ENCODE measurements around the gene CCDC61.
A peak's percentile ranks its signal among the peaks of the same experiment; 100 is the strongest.

The CCDC61 gene

GRCh38 chr19:45972947-45973540 lies 22.2 kb upstream of the CCDC61 start:
- DNase-seq (ENCODE audit: low read depth, low spot score), result no peak
- no peak overlapping the region for H3K4me3 ChIP-seq (ENCODE audit: low read length)

- H3K4me3 ChIP-seq (ENCODE audit: low read length), result no peak within 1 kb of the TSS
- no peak for DNase-seq (ENCODE audit: low read depth, low spot score)
Measured at GRCh38 chr19:45973553-45974338, 21.5 kb upstream of the CCDC61 start, which contains the start of gene NOVA2. NOVA2 (minus strand) TSS chr19:45973865; CDS start chr19:45973351, 514 bp downstream.

- no peak for DNase-seq (ENCODE audit: low read depth, low spot score)
- no peak overlapping the region for H3K4me3 ChIP-seq (ENCODE audit: low read length)
Measured at GRCh38 chr19:45975306-45976070, 19.8 kb upstream of the CCDC61 start.

- no peak for DNase-seq (ENCODE audit: low read depth, low spot score)
Measured at GRCh38 chr19:45976178-45976577, 19.1 kb upstream of the CCDC61 start.

GRCh38 chr19:45978156-45978555 lies 17.1 kb upstream of the CCDC61 start:
- H3K4me3 ChIP-seq (ENCODE audit: low read length), result no peak overlapping the region
- DNase-seq (ENCODE audit: low read depth, low spot score), result no peak

More at GRCh38 chr19:45976178-45976577, 19.1 kb upstream of the CCDC61 start:
- no peak overlapping the region for H3K4me3 ChIP-seq (ENCODE audit: low read length)

GRCh38 chr19:45981350-45981749 lies 13.9 kb upstream of the CCDC61 start:
- no peak overlapping the region for H3K4me3 ChIP-seq (ENCODE audit: low read length)
- no peak for DNase-seq (ENCODE audit: low read depth, low spot score)

- H3K4me3 ChIP-seq (ENCODE audit: low read length), result no peak overlapping the region
- DNase-seq (ENCODE audit: low read depth, low spot score), result no peak
Measured at GRCh38 chr19:45985321-45985720, 9.9 kb upstream of the CCDC61 start.

GRCh38 chr19:45990113-45990728 lies 5.0 kb upstream of the CCDC61 start:
- no peak for DNase-seq (ENCODE audit: low read depth, low spot score)

GRCh38 chr19:45994456-45994997 lies 740 bp upstream of the CCDC61 start:
- DNase-seq (ENCODE audit: low read depth, low spot score), result no peak
- H3K4me3 ChIP-seq (ENCODE audit: low read length), result peak overlapping the region; percentile 52

More at GRCh38 chr19:45990113-45990728, 5.0 kb upstream of the CCDC61 start:
- H3K4me3 ChIP-seq (ENCODE audit: low read length), result no peak overlapping the region

- DNase-seq (ENCODE audit: low read depth, low spot score), result no peak
Measured at GRCh38 chr19:45995715-45996385, 583 bp downstream of the CCDC61 start.

GRCh38 chr19:45996933-45997332 lies 1.7 kb downstream of the CCDC61 start:
- DNase-seq (ENCODE audit: low read depth, low spot score), result no peak
- no peak overlapping the region for H3K4me3 ChIP-seq (ENCODE audit: low read length)

More at GRCh38 chr19:45995715-45996385, 583 bp downstream of the CCDC61 start:
- H3K4me3 ChIP-seq (ENCODE audit: low read length), result peak overlapping the region; percentile 63

GRCh38 chr19:45998834-45999233 lies 3.6 kb downstream of the CCDC61 start:
- no peak overlapping the region for H3K4me3 ChIP-seq (ENCODE audit: low read length)

GRCh38 chr19:45999653-46000121 lies 4.4 kb downstream of the CCDC61 start:
- H3K4me3 ChIP-seq (ENCODE audit: low read length), result no peak overlapping the region
- no peak for DNase-seq (ENCODE audit: low read depth, low spot score)

More at GRCh38 chr19:45998834-45999233, 3.6 kb downstream of the CCDC61 start:
- DNase-seq (ENCODE audit: low read depth, low spot score), result no peak

GRCh38 chr19:46000491-46001246 lies 5.4 kb downstream of the CCDC61 start:
- H3K4me3 ChIP-seq (ENCODE audit: low read length), result peak overlapping the region; percentile 39

GRCh38 chr19:46002678-46003275 lies 7.5 kb downstream of the CCDC61 start:
- DNase-seq (ENCODE audit: low read depth, low spot score), result no peak
- no peak overlapping the region for H3K4me3 ChIP-seq (ENCODE audit: low read length)

More at GRCh38 chr19:46000491-46001246, 5.4 kb downstream of the CCDC61 start:
- peak; percentile 75 for DNase-seq (ENCODE audit: low read depth, low spot score)

GRCh38 chr19:46006411-46006810 lies 11.1 kb downstream of the CCDC61 start:
- DNase-seq (ENCODE audit: low read depth, low spot score), result no peak
- H3K4me3 ChIP-seq (ENCODE audit: low read length), result no peak overlapping the region

Data from Jurkat, Clone E6-1 (cell line).